Prostate gland (tissue), 2 donors: ENCODE data around the gene CLN6.

ENCODE experiments used
- POLR2AphosphoS5 ChIP-seq: sonication (generic); formaldehyde crosslinking; IDR thresholded peaks from one replicate; pipeline ENCODE4 v1.6.1; 2017; ENCODE audit warnings: antibody characterized with exemption
- TF ChIP-seq, protein P1 (sequence below), 4 experiments: fragments of 200-600 bp in 2 of 4; fragments of 450-650 bp in 2 of 4; sonication (generic) in 2 of 4; IDR thresholded peaks; 1 replicate in 3 of 4; 2 replicates in 1 of 4; pipeline ENCODE4 v1.5.1; 2016 to 2019; ENCODE audit warnings: antibody characterized with exemption in 4 of 4, mild to moderate bottlenecking in 2 of 4, moderate library complexity in 2 of 4

DNA sequence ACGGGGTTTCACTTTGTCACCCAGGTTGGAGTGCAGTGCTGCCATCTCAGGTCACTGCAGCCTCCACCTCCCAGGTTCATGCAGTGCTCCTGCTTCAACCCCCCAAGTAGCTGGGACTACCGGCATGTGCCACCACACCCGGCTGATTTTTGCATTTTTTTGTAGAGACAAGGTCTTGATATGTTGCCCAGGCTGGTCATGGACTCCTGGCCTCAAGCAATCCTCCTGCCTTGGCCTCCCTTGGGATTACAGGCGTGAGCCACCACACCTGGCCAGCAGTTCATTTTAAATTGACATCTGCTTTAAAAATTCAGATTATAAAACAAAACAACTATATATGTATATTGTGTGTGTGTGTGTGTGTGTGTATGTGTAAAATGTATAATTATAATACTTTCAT lies 62.7 kb downstream of the CLN6 start:
- TF ChIP-seq, protein P1, sequence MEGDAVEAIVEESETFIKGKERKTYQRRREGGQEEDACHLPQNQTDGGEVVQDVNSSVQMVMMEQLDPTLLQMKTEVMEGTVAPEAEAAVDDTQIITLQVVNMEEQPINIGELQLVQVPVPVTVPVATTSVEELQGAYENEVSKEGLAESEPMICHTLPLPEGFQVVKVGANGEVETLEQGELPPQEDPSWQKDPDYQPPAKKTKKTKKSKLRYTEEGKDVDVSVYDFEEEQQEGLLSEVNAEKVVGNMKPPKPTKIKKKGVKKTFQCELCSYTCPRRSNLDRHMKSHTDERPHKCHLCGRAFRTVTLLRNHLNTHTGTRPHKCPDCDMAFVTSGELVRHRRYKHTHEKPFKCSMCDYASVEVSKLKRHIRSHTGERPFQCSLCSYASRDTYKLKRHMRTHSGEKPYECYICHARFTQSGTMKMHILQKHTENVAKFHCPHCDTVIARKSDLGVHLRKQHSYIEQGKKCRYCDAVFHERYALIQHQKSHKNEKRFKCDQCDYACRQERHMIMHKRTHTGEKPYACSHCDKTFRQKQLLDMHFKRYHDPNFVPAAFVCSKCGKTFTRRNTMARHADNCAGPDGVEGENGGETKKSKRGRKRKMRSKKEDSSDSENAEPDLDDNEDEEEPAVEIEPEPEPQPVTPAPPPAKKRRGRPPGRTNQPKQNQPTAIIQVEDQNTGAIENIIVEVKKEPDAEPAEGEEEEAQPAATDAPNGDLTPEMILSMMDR (IDR thresholded peaks at IDR 0.05) = no peak
- no peak for TF ChIP-seq POLR2AphosphoS5
